GM18511 (cell line): Measurements from ENCODE around the gene ZBTB17.
"Not testable (repeated sequence)": the region's sequence is repeated elsewhere in the genome, so short reads cannot be mapped to it uniquely, and the experiment has no call there.

ENCODE experiments used
- ATAC-seq: cut with Tn5 transposase; IDR thresholded peaks from one replicate; pipeline ENCODE4 v1.9.1; 2021; ENCODE audit warnings: mild to moderate bottlenecking, moderate library complexity; ENCODE audit not compliant: unreplicated experiment

Gene ZBTB17

DNA sequence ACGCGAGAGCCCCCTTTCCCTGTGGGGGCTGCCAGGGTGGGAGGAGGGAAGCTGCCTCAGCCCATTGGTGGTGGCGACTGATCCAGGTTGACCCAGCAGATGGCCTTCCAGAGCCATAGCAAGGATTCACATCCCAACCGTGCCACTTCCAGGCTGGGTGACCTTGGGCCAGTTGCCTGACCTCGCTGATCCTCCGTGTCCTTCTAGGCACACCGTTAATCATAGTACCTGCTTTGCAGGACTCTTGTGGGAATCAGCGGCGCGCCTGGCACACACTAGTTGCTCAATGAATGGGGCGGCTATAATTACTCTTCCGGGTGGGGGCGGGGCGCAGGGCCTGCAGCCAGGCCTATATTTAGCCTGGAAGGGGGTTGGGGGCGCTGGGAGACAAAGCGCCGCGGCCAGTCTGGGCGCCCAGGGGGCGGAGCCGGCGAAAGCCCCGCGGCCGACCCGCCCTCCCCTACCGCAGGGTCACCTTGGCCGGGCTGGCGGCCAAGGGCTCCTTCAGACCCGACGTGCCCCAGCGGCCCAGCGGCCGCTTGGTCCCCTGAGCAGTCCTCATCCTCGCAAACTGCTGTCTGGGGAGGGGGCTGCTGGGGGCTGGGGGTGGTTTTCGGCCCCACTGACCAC is 36.8 kb upstream of the ZBTB17 start:
- peak; percentile 37 for ATAC-seq

GRCh38 chr1:16011936-16012589 is 36.2 kb upstream of the ZBTB17 start:
- no peak for ATAC-seq

DNA sequence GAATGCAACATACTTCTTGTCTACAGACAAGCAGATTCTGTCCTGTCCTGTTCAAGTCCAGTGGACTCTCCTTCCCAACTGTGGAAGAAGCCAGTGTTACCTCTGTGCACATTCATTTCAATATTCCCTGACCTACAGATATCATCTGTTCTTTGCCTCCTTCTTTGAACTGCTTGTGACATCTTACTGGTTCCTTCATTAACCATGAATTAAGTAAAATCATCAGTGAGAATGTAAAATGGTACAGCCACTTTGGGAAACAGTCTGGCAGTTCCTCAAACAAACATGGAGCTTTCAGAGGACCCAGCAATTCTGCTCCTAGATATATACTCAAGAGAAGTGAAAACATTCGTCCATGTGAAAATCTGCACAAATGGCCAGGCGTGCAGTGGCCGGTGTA is 34.9 kb upstream of the ZBTB17 start:
- no peak for ATAC-seq

DNA sequence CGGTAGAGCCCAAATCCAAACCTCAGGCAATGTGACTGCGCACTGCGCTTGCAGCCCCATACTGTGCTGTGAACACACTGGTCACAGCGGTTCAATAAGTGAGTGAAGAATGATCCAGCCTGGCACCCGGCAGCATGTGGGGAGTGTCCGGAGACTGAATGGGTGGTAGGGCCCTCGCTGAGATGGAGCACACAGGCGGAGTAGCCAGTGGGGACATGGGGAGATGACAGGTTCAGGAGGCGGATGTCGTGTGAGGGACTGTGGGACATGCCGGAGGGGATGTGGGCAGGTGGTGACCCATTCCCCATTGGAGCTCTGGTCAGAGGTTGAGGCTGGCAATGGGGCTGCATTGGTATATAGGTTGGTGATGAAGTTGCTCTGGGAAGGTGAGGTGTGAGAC is 33.8 kb upstream of the ZBTB17 start:
- no peak for ATAC-seq

DNA sequence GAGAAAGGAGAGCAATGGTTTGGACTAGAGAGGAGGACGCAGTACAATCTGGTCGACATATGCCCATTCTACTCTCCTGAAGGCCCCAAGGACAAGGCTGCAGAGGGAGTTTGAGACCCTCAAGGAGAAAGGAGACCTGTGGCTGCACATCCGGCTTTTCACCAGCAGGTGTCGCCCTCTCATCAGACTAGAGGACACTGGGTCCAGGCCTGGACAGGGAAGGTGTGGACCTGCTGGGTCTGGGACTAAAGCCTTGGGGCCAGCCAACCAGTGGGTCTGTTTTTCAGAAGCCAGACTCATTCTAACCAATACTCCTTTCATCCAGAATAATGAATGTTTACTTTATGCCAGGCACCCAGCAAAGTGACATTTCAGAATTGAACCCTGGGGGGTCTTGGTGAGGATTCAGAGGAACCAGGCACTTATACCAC is 33.1 kb upstream of the ZBTB17 start:
- ATAC-seq, result no peak

DNA sequence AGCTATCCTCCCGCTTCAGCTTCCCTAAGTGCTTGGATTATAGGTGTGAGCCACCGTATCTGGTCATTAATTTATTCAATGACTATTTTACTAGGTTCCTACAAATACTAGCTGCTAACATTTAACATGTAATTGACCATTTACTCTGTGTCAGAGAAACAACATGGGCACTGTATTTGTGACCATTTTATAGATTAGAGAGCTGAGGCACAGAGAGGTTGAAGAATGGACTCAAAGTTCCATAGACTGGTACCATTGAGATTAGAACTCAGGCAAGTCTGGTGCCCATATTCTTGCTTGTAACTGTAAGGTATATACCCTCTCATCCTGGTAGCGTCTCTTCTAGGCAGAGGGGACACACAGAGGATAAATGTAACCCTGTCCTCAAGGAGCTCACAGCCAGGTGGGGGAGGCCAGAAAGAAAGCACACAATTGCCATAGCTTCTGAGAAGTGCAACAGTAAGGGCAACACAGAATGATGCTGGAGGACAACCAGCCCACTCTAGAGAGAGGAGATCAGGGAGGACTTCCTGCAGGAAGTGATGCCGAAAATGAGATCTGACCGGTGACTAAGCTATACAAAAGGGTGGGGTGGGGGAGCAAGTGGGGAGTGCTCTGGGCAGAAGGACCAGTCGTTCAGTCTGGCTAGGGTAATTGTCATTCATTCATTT is 31.9 kb upstream of the ZBTB17 start:
- no peak for ATAC-seq

DNA sequence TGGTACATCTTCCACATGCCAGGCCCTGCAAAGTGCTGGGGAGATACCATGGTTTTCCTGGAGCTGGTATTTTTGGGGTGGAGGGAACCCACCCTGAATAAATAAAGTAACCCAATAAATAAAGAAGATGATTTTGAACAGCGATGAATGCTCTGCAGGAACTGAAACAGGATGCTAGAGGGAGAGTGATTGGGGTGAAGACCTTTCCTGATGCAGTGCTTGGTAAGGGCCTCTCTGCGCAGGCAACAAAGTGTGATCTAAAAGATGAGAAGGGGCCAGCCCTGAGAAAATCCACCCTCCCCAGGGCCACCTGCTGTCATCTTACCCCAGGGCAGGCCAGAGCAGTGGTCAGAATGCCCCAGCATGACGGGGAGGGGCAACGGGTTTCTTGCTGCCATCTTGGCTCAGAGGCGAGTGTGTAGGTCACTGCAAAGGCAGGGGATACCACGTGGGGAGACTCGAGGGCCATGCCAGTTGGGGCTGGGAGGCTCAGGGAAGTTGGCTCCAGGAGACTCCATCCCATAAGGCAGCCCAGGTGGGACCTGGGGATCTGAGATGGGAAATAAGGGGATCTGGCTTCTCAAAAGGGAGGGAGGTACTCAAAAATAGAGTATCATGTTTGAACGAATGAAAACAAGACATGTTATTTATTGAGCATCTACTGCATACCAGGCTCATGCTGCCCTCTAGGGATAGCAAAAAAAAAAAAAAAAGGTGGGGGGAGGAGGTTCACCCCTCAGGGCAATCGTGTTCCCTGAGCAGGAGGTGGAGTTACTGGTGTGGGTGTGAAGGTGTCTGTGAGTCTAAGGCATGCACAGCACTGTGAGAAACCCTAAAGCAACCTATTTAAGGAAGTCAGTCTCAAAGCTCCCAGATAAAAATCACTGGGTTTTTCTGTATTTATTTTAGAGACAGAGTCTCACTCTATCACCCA is 30.9 kb upstream of the ZBTB17 start:
- ATAC-seq, result no peak

GRCh38 chr1:16006010-16006409 is 30.1 kb upstream of the ZBTB17 start:
- ATAC-seq, result no peak

- ATAC-seq, result no peak
Measured at GRCh38 chr1:16005597-16005996, 29.7 kb upstream of the ZBTB17 start.

DNA sequence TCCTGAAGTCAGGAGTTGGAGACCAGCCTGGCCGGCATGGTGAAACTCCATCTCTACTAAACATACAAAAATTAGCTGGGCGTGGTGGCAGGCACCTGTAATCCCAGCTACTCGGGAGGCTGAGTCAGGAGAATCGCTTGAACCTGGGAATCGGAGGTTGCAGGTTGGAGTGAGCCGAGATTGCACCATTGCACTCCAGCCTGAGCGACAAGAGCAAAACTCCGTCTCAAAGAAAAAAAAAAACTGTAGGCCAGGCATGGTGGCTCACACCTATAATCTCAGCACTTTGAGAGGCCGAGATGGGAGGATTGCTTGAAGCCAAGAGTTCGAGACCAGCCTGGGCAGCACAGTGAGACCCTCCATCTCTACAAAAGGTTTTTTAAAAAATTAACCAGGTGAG is 25.4 kb upstream of the ZBTB17 start:
- ATAC-seq, result not testable (repeated sequence)

DNA sequence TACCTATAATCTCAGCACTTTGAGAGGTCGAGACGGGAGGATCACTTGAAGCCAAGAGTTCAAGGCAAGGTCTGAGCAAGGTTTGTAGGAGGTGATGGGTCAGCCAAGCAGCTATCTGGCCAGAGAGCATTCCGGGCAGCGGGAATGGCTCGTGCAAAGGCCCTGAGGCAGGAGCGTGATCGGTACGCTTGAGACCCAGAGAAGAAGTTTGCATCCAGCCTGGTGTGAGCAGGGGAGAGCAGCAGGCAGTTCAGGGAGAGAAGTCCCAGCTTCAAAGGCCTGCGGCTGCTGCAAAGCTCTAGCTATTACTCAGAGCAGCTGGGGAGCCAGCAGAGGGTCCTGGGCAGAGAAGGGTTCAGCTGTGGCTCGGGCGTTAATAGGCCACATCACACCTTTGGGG is 23.0 kb upstream of the ZBTB17 start:
- ATAC-seq, result no peak

- ATAC-seq, result no peak
Measured at GRCh38 chr1:15997637-15998280, 21.9 kb upstream of the ZBTB17 start.

- ATAC-seq, result no peak
Measured at GRCh38 chr1:15997076-15997585, 21.2 kb upstream of the ZBTB17 start.

- ATAC-seq, result no peak
Measured at GRCh38 chr1:15994590-15995351, 18.9 kb upstream of the ZBTB17 start.

- no peak for ATAC-seq
Measured at GRCh38 chr1:15994081-15994480, 18.2 kb upstream of the ZBTB17 start.

GRCh38 chr1:15993666-15994065 is 17.8 kb upstream of the ZBTB17 start:
- no peak for ATAC-seq

DNA sequence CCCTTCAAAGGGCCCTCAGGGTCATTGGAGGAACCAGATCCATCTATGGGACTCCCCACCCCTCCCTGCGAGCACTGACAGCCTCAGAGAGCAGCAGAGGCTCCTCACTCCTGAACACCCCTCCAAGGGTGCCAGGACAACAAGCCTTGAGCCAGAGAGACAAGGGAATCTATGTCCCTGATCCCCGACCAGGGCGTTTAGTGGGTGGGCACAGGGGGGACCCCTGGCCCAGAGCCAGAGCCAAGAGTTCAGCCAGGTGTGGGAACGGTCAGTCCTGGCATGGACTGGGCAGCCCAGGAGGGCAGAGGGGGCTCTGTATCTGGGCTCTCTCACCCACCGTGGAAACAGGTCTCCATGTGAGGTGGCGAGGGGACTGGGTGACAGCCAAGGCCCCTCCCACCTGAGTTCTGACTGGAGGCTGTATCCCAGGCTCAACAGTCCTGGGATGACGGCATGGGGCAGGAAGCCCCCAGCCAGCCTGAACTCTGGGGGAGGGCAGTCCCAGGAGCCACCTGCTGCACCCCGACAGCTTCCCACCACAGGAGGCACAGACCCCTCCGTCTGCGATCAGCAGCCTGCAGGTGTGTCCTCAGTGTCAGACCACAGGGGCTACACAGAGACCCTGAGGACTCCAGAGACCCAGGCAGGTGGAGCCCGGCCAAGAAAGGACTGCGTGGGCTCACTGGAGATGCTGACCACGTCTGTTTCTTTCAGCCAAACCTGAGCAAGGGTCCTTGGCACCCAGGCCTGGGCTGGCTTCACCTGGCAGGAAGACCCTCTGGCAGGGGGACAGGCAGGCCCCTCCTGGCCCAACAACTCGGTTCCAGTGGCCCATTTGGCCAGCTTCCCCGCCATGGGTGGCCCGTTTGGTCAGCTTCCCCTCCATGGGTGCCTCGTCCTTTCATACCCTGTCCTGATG is 16.9 kb upstream of the ZBTB17 start:
- ATAC-seq, result no peak

DNA sequence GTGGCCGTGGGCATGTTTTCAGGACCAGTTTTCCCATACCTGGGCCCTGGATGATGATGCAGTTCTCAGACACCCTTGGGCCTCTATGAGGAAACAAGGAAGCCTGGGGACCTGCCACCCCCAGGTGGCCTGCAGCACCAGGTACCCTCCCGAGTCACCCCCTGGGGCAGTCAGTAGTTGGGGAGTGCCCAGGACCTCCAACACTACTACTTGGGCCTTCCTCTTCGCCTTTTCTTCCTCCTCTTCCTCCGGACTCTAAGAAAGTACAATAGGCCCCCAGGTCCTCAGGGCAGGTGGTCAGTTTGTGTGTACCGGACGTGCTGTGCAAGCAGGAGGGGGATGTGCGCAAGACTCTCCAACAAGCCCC is 16.3 kb upstream of the ZBTB17 start:
- ATAC-seq, result no peak
